ENCODE data around the gene LRRC75A.

The LRRC75A gene

GRCh38 chr17:16475179-16475704 is 16.8 kb downstream of the LRRC75A start:
- H3K9me3 ChIP-seq (ENCODE audit: insufficient read depth, low read length, severe bottlenecking): no peaks in the 10 kb centered on the region
- H3K36me3 ChIP-seq (ENCODE audit: insufficient read depth, low read length): no peaks in the 10 kb centered on the region
- H4K20me1 ChIP-seq (ENCODE audit: insufficient read depth, low read length): no peaks in the 10 kb centered on the region
- no peak overlapping the region for H3K4me2 ChIP-seq (ENCODE audit: insufficient read depth, low read length)
- no peak overlapping the region for H3K4me3 ChIP-seq (ENCODE audit: low read depth in 1 of 2, low read length in 2 of 2)
- no peaks in the 10 kb centered on the region for H3K79me2 ChIP-seq (ENCODE audit: insufficient read depth, low read length)
- H2AFZ ChIP-seq (ENCODE audit: low read depth, low read length): no peak overlapping the region
- H3K4me1 ChIP-seq (ENCODE audit: insufficient read depth, low read length): no peaks in the 10 kb centered on the region
- ATAC-seq (ENCODE audit: insufficient read depth, low read depth): no peak
- TF ChIP-seq, protein P1, sequence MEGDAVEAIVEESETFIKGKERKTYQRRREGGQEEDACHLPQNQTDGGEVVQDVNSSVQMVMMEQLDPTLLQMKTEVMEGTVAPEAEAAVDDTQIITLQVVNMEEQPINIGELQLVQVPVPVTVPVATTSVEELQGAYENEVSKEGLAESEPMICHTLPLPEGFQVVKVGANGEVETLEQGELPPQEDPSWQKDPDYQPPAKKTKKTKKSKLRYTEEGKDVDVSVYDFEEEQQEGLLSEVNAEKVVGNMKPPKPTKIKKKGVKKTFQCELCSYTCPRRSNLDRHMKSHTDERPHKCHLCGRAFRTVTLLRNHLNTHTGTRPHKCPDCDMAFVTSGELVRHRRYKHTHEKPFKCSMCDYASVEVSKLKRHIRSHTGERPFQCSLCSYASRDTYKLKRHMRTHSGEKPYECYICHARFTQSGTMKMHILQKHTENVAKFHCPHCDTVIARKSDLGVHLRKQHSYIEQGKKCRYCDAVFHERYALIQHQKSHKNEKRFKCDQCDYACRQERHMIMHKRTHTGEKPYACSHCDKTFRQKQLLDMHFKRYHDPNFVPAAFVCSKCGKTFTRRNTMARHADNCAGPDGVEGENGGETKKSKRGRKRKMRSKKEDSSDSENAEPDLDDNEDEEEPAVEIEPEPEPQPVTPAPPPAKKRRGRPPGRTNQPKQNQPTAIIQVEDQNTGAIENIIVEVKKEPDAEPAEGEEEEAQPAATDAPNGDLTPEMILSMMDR (IDR thresholded peaks at IDR 0.05; ENCODE audit: borderline replicate concordance, extremely low read depth, low read length, poor library complexity, severe bottlenecking): no peak
- no peak for TF ChIP-seq EZH2 (IDR thresholded peaks at IDR 0.05; ENCODE audit: borderline replicate concordance, low read depth, low read length, severe bottlenecking)
- no peak overlapping the region for H3K9ac ChIP-seq (ENCODE audit: low read depth, low read length)
- DNase-seq: no peak
- H3K27ac ChIP-seq (ENCODE audit: low read length): no peak overlapping the region
- H3K27me3 ChIP-seq (ENCODE audit: insufficient read depth, low read length, poor library complexity): no peaks in the 10 kb centered on the region

DNA sequence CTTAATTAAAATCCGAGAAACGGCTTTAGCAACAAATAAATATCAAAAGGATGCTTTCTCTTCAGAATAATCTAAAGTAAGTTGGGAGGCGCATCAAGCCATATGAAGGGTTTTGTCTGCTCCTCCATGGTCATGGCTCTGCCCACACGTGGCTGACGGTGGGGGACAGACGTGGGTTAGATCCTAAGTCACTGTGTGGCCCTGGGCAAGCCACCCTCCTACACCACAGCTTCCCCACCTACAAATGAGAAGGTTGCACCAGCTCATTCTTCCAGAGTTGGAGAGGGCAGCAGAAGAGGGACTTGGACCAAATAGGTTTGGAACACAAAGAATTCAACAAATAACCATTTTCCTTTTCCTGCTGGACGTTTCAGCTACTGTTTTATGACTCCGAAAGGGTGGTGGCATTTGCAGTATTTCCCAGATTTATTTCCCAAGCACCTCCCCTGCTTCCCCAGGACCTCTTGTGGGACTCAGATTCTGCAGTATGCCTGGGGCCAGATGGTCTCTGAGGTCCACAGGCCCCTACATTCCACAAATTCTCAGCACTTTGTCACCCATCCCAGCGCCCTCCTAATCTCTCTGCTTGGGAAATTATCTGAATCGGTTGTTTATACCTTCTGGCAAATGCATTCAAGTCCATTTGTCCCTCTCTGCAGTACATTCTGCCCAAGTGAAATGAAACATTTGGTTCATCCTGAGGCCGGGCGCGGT is 17.8 kb downstream of the LRRC75A start:
- Histone ChIP-seq H3K4me3 (ENCODE audit: low read depth in 1 of 2, low read length in 2 of 2) (no peak overlapping the region), H2AFZ (ENCODE audit: low read depth, low read length) (no peak overlapping the region), H3K36me3 (ENCODE audit: insufficient read depth, low read length) (no peaks in the 10 kb centered on the region), H3K4me1 (ENCODE audit: insufficient read depth, low read length) (no peaks in the 10 kb centered on the region), H3K27me3 (ENCODE audit: insufficient read depth, low read length, poor library complexity) (no peaks in the 10 kb centered on the region), H3K27ac (ENCODE audit: low read length) (no peak overlapping the region), H4K20me1 (ENCODE audit: insufficient read depth, low read length) (no peaks in the 10 kb centered on the region), H3K79me2 (ENCODE audit: insufficient read depth, low read length) (no peaks in the 10 kb centered on the region), H3K9me3 (ENCODE audit: insufficient read depth, low read length, severe bottlenecking) (no peaks in the 10 kb centered on the region), H3K9ac (ENCODE audit: low read depth, low read length) (no peak overlapping the region), H3K4me2 (ENCODE audit: insufficient read depth, low read length) (no peak overlapping the region)
- DNase-seq (no peak), ATAC-seq (ENCODE audit: insufficient read depth, low read depth) (no peak)
- TF ChIP-seq EZH2 (IDR thresholded peaks at IDR 0.05; ENCODE audit: borderline replicate concordance, low read depth, low read length, severe bottlenecking): no peak
- TF ChIP-seq, protein P1 (IDR thresholded peaks at IDR 0.05; ENCODE audit: borderline replicate concordance, extremely low read depth, low read length, poor library complexity, severe bottlenecking): no peak

DNA sequence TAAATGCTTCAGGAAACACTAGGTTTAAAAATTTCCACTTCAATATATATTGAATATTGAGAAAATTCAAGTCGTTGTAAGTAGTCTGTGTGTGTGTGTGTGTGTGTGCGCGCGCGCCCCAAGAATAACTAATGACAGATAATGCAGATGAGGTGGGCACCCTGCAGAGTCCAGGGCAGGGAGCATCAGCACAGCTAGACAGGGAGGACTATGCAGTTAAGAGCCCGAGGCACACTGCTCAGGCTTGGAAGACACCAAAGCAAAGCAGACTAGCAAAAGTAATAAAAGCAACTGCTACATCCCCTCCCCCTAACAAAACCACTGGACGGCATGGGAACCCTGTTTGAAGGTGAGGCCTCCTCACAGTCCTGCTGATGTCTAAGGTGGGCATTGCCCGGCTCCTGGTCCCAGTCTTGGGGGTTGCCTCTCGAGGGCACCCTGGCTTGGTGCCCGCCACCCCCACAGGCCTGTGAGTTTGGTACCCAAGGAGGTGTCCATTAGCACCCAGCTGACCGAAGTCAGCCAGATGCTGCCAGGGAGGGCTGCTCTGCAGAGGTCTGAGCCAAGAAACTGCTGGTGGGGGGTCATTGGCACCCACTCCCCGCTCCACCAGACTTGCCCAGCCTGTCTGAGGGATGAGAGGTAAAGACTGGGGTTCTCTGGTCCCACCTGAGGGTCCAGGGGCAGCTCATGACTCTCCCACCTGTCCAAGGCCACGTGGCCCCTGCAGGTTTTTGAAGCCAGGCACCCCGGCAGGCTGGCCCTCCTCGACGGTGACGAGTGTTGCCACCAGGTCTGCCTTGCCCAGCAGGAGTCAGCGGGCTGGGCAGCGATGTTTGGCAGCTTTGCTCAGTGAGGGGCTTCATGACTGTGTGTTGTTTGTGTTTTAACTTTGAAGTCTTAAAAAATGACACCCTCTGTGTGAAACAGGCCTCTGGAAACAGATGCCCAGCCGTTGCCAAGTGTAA is 18.7 kb downstream of the LRRC75A start:
- no peak for DNase-seq
- H2AFZ ChIP-seq (ENCODE audit: low read depth, low read length): no peak overlapping the region
- H3K27me3 ChIP-seq (ENCODE audit: insufficient read depth, low read length, poor library complexity): no peaks in the 10 kb centered on the region
- no peaks in the 10 kb centered on the region for H3K4me1 ChIP-seq (ENCODE audit: insufficient read depth, low read length)
- no peak overlapping the region for H3K4me2 ChIP-seq (ENCODE audit: insufficient read depth, low read length)
- H3K79me2 ChIP-seq (ENCODE audit: insufficient read depth, low read length): no peaks in the 10 kb centered on the region
- no peaks in the 10 kb centered on the region for H3K9me3 ChIP-seq (ENCODE audit: insufficient read depth, low read length, severe bottlenecking)
- H3K27ac ChIP-seq (ENCODE audit: low read length): no peak overlapping the region
- H3K4me3 ChIP-seq (ENCODE audit: low read depth in 1 of 2, low read length in 2 of 2): no peak overlapping the region
- no peak overlapping the region for H3K9ac ChIP-seq (ENCODE audit: low read depth, low read length)
- H3K36me3 ChIP-seq (ENCODE audit: insufficient read depth, low read length): no peaks in the 10 kb centered on the region
- H4K20me1 ChIP-seq (ENCODE audit: insufficient read depth, low read length): no peaks in the 10 kb centered on the region
- TF ChIP-seq, protein P1 (IDR thresholded peaks at IDR 0.05; ENCODE audit: borderline replicate concordance, extremely low read depth, low read length, poor library complexity, severe bottlenecking): no peak
- TF ChIP-seq EZH2 (IDR thresholded peaks at IDR 0.05; ENCODE audit: borderline replicate concordance, low read depth, low read length, severe bottlenecking): no peak
- ATAC-seq (ENCODE audit: insufficient read depth, low read depth): no peak
